Psoas muscle (tissue), 8 donors: ENCODE results near the gene GFRA1. TPM values are rescaled to one million over a fixed set of nuclear protein-coding genes. Genes with fewer than 3 reads are reported as not detected.

Source experiments
- ATAC-seq, 4 donors: fragments of 200-7000 bp; cut with Tn5 transposase; one replicate each; pipeline ENCODE4 v1.9.1; 2020; ENCODE audit warnings: moderate library complexity in 3 of 4, mild to moderate bottlenecking in 2 of 4
- DNase-seq, 2 donors: peaks; one replicate each; pipeline ENCODE4 v3.0.0-alpha.2; 2020
- H3K27ac ChIP-seq: fragments of 200-600 bp; one replicate; pipeline ENCODE4 v1.8.0; 2022
- H3K27me3 ChIP-seq, 3 donors: fragments of 200-600 bp in 1 of 3; one replicate each; pipeline versions ENCODE4 v1.6.1 to v1.8.0; 2013 to 2022; ENCODE audit warnings: low read length in 2 of 3, mild to moderate bottlenecking in 2 of 3, moderate library complexity in 1 of 3; ENCODE audit not compliant: insufficient read depth in 3 of 3
- H3K36me3 ChIP-seq, 2 donors: fragments of 200-600 bp in 1 of 2; one replicate each; pipeline versions ENCODE4 v1.6.1 to v1.8.0; 2013 to 2022; ENCODE audit warnings: low read depth in 1 of 2, mild to moderate bottlenecking in 1 of 2, moderate library complexity in 1 of 2; ENCODE audit not compliant: insufficient read depth in 1 of 2
- H3K4me1 ChIP-seq: fragments of 200-600 bp; one replicate; pipeline ENCODE4 v1.8.0; 2022
- H3K4me3 ChIP-seq: fragments of 200-600 bp; one replicate; pipeline ENCODE4 v1.8.0; 2022; ENCODE audit warnings: mild to moderate bottlenecking
- H3K9me3 ChIP-seq: fragments of 200-600 bp; one replicate; pipeline ENCODE4 v1.8.0; 2022
- CTCF ChIP-seq: fragments of 200-600 bp; IDR thresholded peaks from one replicate; pipeline ENCODE4 v1.8.0; 2022; ENCODE audit warnings: antibody characterized with exemption
- WGBS, 3 donors: extraction: QIAGEN DNeasy Blood & Tissue Kit; methylation state at CpG; one replicate each; pipeline versions ENCODE4 v1.1.6 to v1.1.7; 2013; 5-methylcytosine and 5-hydroxymethylcytosine counted together
- intact Hi-C, 2 donors: fragments of 100-400 bp; cut with DNase I; formaldehyde crosslinking; loops; one replicate each; pipeline versions ENCODE4 v1.11.0 to v1.14.2; 2022
- polyA plus RNA-seq, 3 donors: library from polyadenylated mRNA; stranded (reverse); fragments of 200-250 nt; gene quantifications; one replicate each; pipeline ENCODE4 v1.2.3, GENCODE V29; 2013
- total RNA-seq, 4 donors: library from RNA; stranded (reverse); fragmentation: NEBNext Ultra II Directional in 2 of 4; extraction: Animal tissue kit (Norgen Biotek cat#: 25700) in 2 of 4; gene quantifications; one replicate each; pipeline versions ENCODE4 v1.2.1 to v1.2.4, GENCODE V29; 2021 to 2023
- donor health status: healthy with polysubstance abuse.
- donor health status: DM: no; HTN: no; CAD: no; lungs with moderate emphysema.
- donor health status: Bipolar disorder and iron deficiency.
- donor health status: healthy.
- donor health status: DM: yes; HTN: yes; CAD: no.
- donor health status: DM: no; HTN: no; CAD: no.
- donor health status: DM: no; HTN: no; CAD: no.
- donor health status: DM: yes; HTN: yes; CAD: no.

The GFRA1 gene
- total and polyA plus RNA-seq, 7 donors, result 4.6 to 12.1 (median 7.1) TPM

- ATAC-seq (no peak), DNase-seq (no peak)
- no peaks in the 10 kb centered on the region for H3K27me3 ChIP-seq
- H3K4me3 ChIP-seq, result no peak overlapping the region
- intact Hi-C loops, result no loop called here
- no peaks in the 10 kb centered on the region for H3K36me3 ChIP-seq
- H3K27ac ChIP-seq, result no peak overlapping the region
- 62 to 72% (median 64%) methylated on average over 5 of the region's 5 CpGs for WGBS, 3 donors
- H3K4me1 ChIP-seq, result no peaks in the 10 kb centered on the region
- no peak for TF ChIP-seq CTCF
- no peaks in the 10 kb centered on the region for H3K9me3 ChIP-seq
These were observed 131.2 kb downstream of the GFRA1 start for GRCh38 chr10:116141855-116142254.

- H3K4me3 ChIP-seq, result no peak overlapping the region
- intact Hi-C loops, result no loop called here
- H3K27me3 ChIP-seq, result no peaks in the 10 kb centered on the region
- 92 to 94% (median 92%) methylated on average over 5 of the region's 5 CpGs for WGBS, 3 donors
- H3K27ac ChIP-seq, result no peak overlapping the region
- no peaks in the 10 kb centered on the region for H3K4me1 ChIP-seq
- H3K36me3 ChIP-seq, result no peaks in the 10 kb centered on the region
- TF ChIP-seq CTCF, result no peak
- DNase-seq (no peak), ATAC-seq (no peak)
- H3K9me3 ChIP-seq, result no peaks in the 10 kb centered on the region
These were observed 131.8 kb downstream of the GFRA1 start for GRCh38 chr10:116141246-116141645.

- Histone ChIP-seq H3K4me1 (no peaks in the 10 kb centered on the region), H3K9me3 (no peaks in the 10 kb centered on the region), H3K4me3 (no peak overlapping the region), H3K27me3 (no peaks in the 10 kb centered on the region), H3K27ac (no peak overlapping the region), H3K36me3 (no peaks in the 10 kb centered on the region)
- intact Hi-C loops, result no loop called here
- TF ChIP-seq CTCF, result no peak
- ATAC-seq (no peak), DNase-seq (no peak)
- 62% methylated on average over 3 of the region's 3 CpGs for WGBS, 3 donors
These were observed 133.1 kb downstream of the GFRA1 start for GRCh38 chr10:116139886-116140285.

- no peak for DNase-seq
- intact Hi-C loops, result no loop called here
- no peak overlapping the region for H3K27ac ChIP-seq
- no peaks in the 10 kb centered on the region for H3K9me3 ChIP-seq
- H3K4me3 ChIP-seq, result no peak overlapping the region
- WGBS, 3 donors, result 69 to 71% (median 71%) methylated on average over 4 of the region's 4 CpGs
- TF ChIP-seq CTCF, result no peak
- H3K27me3 ChIP-seq, result no peaks in the 10 kb centered on the region
- ATAC-seq, result no peak
- H3K4me1 ChIP-seq, result no peaks in the 10 kb centered on the region
- no peaks in the 10 kb centered on the region for H3K36me3 ChIP-seq
These were observed 134.1 kb downstream of the GFRA1 start for GRCh38 chr10:116138897-116139296.

- Histone ChIP-seq H3K27ac (no peak overlapping the region), H3K27me3 (no peaks in the 10 kb centered on the region), H3K4me3 (no peak overlapping the region), H3K4me1 (no peaks in the 10 kb centered on the region), H3K36me3 (no peaks in the 10 kb centered on the region), H3K9me3 (no peaks in the 10 kb centered on the region)
- no peak for ATAC-seq
- WGBS, 3 donors, result 41 to 61% (median 47%) methylated on average over 4 of the region's 4 CpGs
- DNase-seq, result no peak
- no peak for TF ChIP-seq CTCF
- intact Hi-C loops, result no loop called here
These were observed 136.7 kb downstream of the GFRA1 start for GRCh38 chr10:116136261-116136660.
